ENCODE measurements around the gene NCK2. TPM values are rescaled to one million over a fixed set of nuclear protein-coding genes. Genes with fewer than 3 reads are reported as not detected.

NCK2 gene
- total RNA-seq, 4 donors from 2014 or later, result 14.7 to 47.5 (median 29.3) TPM

GRCh38 chr2:105711394-105711793, 33.3 kb upstream of the NCK2 start:
- Histone ChIP-seq H3K4me3 (no peak overlapping the region), H3K27ac (no peak overlapping the region), H3K4me1 (no peaks in the 10 kb centered on the region), H3K9me3 (no peaks in the 10 kb centered on the region), H3K27me3 (no peaks in the 10 kb centered on the region), H3K36me3 (no peaks in the 10 kb centered on the region)
- TF ChIP-seq CTCF (IDR thresholded peaks at IDR 0.05), result no peak
- no peak for DNase-seq
- intact Hi-C loops (cut with DNase I; ENCODE audit: low total_unique reads), result no loop called here

- DNase-seq, result no peak
- H3K36me3 ChIP-seq, result no peaks in the 10 kb centered on the region
- H3K9me3 ChIP-seq, result no peaks in the 10 kb centered on the region
- H3K4me1 ChIP-seq, result no peaks in the 10 kb centered on the region
- no peak for TF ChIP-seq CTCF (IDR thresholded peaks at IDR 0.05)
- no peak for TF ChIP-seq POLR2A (IDR thresholded peaks at IDR 0.05)
- intact Hi-C loops (cut with DNase I; ENCODE audit: low total_unique reads), result no loop called here
- no peak overlapping the region for H3K27ac ChIP-seq
- H3K27me3 ChIP-seq, result no peaks in the 10 kb centered on the region
- H3K4me3 ChIP-seq, result no peak overlapping the region
These were observed 32.4 kb upstream of the NCK2 start for GRCh38 chr2:105712166-105712915.

- Histone ChIP-seq H3K27ac (no peak overlapping the region), H3K4me1 (no peaks in the 10 kb centered on the region), H3K36me3 (no peaks in the 10 kb centered on the region), H3K27me3 (no peaks in the 10 kb centered on the region), H3K9me3 (no peaks in the 10 kb centered on the region), H3K4me3 (no peak overlapping the region)
- intact Hi-C loops (cut with DNase I; ENCODE audit: low total_unique reads), result no loop called here
- no peak for DNase-seq
- TF ChIP-seq POLR2A (IDR thresholded peaks at IDR 0.05) (no peak), CTCF (IDR thresholded peaks at IDR 0.05) (no peak)
These were observed 31.6 kb upstream of the NCK2 start for GRCh38 chr2:105712981-105713596.

GRCh38 chr2:105714141-105714540, 30.6 kb upstream of the NCK2 start:
- Histone ChIP-seq H3K27me3 (no peaks in the 10 kb centered on the region), H3K4me3 (no peak overlapping the region), H3K4me1 (no peaks in the 10 kb centered on the region), H3K27ac (no peak overlapping the region), H3K36me3 (no peaks in the 10 kb centered on the region), H3K9me3 (no peaks in the 10 kb centered on the region)
- TF ChIP-seq POLR2A (IDR thresholded peaks at IDR 0.05) (no peak), CTCF (IDR thresholded peaks at IDR 0.05) (no peak)
- DNase-seq, result no peak
- intact Hi-C loops (cut with DNase I; ENCODE audit: low total_unique reads), result no loop called here

- TF ChIP-seq POLR2A (IDR thresholded peaks at IDR 0.05), result no peak
- TF ChIP-seq CTCF (IDR thresholded peaks at IDR 0.05), result no peak
- no peak overlapping the region for H3K4me3 ChIP-seq
These were observed 25.7 kb upstream of the NCK2 start for GRCh38 chr2:105718846-105719481.

More at GRCh38 chr2:105718846-105719481, 25.7 kb upstream of the NCK2 start:
- H3K9me3 ChIP-seq, result no peaks in the 10 kb centered on the region
- intact Hi-C loops (cut with DNase I; ENCODE audit: low total_unique reads), result no loop called here
- H3K36me3 ChIP-seq, result no peaks in the 10 kb centered on the region
- no peak for DNase-seq
- H3K27ac ChIP-seq, result no peak overlapping the region
- no peaks in the 10 kb centered on the region for H3K4me1 ChIP-seq
- no peaks in the 10 kb centered on the region for H3K27me3 ChIP-seq
